Activated CD4-positive, alpha-beta T cell treated with anti-CD3 and anti-CD28 coated beads, Interleukin-2, Interleukin-4, amounts not matched to agents 100 ng/mL and 50 ng/mL, durations not matched to agents 16 hours and 8 hours (primary cell): ENCODE measurements around the gene GXYLT2.

Source experiments
- DNase-seq: peaks from one replicate; pipeline ENCODE4 v3.0.0-alpha.2; 2020; ENCODE audit warnings: low spot score

The GXYLT2 gene

GRCh38 chr3:73018298-73018697 lies 130.5 kb downstream of the GXYLT2 start:
- DNase-seq: no peak

GRCh38 chr3:73018790-73019441 lies 131.1 kb downstream of the GXYLT2 start:
- no peak for DNase-seq

GRCh38 chr3:73021301-73021835 lies 133.5 kb downstream of the GXYLT2 start:
- no peak for DNase-seq

DNA sequence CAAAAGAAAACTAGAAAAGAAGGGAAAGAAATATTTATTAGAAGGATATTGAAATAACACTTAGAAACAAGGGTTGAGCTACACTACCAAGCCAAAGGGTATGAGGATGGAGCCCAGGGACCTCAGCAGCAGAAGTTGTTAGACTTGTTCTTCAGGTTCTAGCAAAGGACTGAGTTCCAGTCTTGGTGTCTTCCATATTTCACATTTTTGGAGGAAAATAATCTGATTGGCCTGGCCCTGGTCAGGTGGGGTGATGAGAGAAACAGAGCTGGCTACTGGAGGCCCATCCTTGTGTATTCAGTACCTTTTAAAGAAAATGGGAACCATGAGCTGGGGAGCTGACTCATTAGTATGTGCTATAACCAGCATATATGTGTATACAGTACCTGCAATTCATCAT lies 137.0 kb downstream of the GXYLT2 start:
- no peak for DNase-seq

- DNase-seq: no peak
These were observed 138.4 kb downstream of the GXYLT2 start for GRCh38 chr3:73026111-73026759.
